Activated CD8-positive, alpha-beta memory T cell treated with anti-CD3 and anti-CD28 coated beads, Interleukin-2, amount 50 U/mL, for 48 hours (primary cell): ENCODE results near the gene ZNF521.
"Not testable (repeated sequence)": the region's sequence is repeated elsewhere in the genome, so short reads cannot be mapped to it uniquely, and the experiment has no call there.

Source experiments
- DNase-seq: peaks from one replicate; pipeline ENCODE4 v3.0.0-alpha.2; 2020

Gene ZNF521

GRCh38 chr18:25067275-25068025, 284.5 kb downstream of the ZNF521 start:
- no peak for DNase-seq

GRCh38 chr18:25066516-25066915, 285.4 kb downstream of the ZNF521 start:
- no peak for DNase-seq

- DNase-seq: no peak
These were observed 289.2 kb downstream of the ZNF521 start for GRCh38 chr18:25062720-25063119.

- no peak for DNase-seq
These were observed 290.6 kb downstream of the ZNF521 start for GRCh38 chr18:25061395-25061794.

DNA sequence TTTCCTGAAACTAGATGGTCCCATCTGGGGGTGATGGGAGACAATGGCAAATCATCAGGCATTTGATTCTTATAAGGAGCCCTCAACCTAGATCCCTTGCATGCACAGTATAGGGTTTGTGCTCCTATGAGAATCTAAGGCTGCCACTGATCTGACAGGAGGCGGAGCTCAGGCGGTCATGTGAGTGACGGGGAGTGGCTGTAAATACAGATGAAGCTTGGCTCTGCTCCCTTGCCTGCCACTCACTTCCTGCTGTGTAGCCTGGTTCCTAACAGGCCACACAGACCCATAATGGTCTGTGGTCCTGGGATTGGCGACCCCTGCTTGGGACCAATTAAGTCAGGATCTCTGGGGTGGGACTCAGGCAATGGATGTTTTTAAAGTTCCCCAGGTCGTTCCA, 293.4 kb downstream of the ZNF521 start:
- DNase-seq: no peak

DNA sequence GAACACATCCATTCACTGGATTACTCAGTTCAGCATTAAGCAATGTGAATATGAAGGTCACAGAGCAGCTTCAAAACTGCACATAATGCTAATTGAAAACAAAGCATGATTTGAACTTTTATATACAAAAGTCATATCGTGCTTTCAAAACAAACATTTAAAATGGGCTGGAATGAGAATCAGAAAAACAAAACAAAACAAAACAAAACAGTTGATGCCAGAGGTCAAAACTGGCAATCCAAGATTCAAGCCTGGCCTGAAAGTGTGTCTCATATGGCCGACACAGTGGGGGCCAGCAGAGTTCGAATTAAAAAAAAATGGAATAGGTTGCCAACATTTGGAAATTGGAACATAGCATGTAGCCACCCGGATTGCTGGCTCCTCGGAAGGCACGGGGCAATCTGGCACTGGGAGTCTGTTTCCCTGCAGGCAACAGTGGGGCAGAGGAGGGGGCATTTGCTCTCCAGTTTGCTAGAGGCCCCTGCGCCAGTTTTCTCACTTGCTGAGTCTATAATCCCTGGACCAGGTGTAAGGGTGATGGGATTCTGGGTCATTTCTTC, 294.4 kb downstream of the ZNF521 start:
- no peak for DNase-seq

DNA sequence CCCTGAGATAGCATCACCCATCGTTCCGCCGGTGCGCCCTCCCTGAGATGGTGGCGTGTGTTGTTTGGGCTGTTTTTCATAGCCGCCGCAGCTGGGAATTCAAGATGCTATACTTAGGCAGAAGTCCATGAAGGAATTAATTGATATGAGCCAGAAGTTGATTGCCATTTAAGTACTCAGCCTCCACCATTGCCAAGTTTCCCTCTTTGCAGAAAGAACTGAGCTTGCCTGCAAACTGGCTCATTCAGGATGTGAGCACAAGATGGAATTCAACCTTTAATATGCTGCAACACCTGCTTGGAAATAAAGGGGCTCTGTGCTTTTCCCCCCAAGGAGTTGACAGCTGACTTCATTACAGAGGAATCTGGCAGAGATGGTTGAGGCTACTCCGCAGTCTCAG, 295.5 kb downstream of the ZNF521 start:
- no peak for DNase-seq

GRCh38 chr18:25055076-25055475, 296.9 kb downstream of the ZNF521 start:
- DNase-seq: no peak

DNA sequence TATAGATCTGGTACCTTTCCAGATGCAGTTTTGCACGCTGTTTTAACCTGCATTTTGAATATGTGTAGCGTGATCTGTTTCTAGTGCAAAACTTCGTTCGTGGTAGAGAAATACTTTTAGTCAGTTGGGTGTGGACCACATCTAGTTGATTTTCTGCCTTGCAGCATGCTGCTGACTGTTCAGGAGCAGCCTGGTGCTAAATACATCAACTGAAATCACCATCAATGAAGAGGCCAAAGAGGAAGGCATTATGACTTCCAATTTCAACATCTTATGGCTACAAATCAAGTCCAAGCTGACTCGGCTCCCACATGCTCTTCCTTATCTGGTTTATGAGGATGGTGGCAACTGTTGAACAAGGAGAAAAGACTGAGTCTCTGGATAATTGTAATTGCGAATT, 298.5 kb downstream of the ZNF521 start:
- DNase-seq: no peak

DNA sequence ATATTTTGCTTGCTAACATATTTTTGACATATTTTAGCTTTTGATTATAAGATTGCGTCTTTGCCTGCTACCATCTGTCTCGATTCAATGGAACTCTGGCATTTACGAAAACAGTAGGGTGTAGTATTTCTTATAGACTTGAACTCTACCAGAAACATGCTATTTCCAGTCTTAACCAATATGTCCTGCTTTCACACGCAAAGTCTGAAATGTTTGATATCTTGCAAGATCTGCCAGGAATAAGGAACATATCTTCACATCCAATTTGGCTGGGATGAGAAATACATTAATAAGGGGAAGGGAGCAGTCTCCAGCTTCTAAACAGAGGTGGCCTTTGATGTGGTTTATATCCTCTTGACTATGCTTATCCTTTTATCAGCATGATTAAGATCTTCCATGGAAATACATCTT, 299.4 kb downstream of the ZNF521 start:
- no peak for DNase-seq

DNA sequence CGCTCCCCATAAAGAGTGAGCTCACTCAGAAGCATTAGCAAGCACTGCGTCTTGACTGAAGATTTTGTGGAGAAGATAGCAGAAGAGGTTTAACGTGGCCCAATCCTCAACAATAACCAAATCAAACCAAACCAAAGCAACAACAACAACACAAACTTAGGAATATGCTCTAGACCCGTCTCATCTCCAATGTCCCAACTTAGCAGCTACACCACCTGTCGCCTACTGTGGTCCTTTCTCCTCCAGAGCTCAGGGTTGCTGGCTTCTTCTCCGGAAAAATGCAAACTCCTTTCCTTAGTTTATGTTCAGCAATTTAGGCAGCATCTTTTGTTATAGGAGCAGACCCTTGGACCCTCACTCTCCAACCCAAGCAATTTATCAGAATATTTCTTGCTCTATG, 301.4 kb downstream of the ZNF521 start:
- no peak for DNase-seq

GRCh38 chr18:25047983-25048382, 304.0 kb downstream of the ZNF521 start:
- no peak for DNase-seq

DNA sequence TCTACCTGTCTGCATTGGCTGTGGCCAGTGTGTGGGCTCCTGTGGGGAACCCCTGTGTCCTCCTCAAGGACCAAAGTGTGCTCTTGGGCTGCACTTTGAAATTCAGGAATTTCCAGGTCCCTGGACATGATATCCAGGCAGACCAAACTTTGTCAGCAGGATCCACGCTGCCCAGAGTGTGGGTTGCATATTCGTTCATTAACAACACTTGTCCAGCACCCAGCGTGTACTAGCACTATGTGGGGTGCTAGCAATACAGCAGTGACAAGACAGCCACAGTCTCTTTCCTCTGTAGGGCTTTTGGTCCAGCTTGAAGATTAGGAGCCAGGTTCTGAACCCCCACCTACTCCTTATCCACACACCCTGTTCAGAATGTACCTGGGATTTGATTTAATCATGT, 304.5 kb downstream of the ZNF521 start:
- no peak for DNase-seq

GRCh38 chr18:25044694-25045093, 307.3 kb downstream of the ZNF521 start:
- DNase-seq: no peak

DNA sequence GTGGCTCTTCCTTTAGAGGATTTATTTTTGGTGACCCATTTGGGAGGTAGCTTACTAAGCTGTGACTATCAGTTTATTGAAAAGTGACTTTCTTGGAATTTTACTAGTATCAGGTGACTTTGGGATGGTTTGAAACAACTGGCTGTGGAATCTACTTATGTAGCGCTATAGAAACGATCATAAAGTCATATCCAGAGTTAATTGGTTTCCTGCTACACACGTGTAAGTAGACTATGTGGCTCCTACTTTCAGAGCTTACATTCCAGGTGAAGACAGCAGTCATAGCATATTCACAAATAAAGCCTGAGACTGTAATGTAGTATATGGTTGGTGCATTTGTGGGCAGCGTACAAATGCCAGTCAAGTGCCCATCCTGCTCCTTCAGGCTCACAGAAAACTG, 308.9 kb downstream of the ZNF521 start:
- no peak for DNase-seq

DNA sequence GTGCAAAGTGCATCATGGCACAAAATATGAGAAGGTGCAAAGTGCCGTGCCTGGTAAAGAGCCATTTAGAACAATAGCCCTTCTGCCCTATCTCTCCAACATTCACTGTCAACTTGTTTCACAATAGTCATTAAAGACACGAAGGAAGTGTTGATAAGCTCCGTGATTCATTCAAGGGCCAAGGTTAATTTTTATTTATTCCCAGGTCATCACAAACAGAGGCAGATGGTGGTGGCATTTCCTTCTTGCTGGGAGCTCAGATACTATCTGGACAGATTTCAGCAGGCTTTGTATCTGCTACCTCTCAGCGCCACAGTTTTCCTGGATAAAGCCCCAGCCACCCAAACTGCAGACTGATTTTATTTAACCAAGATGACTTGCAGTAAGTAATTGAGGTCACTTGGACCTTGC, 309.3 kb downstream of the ZNF521 start:
- no peak for DNase-seq

DNA sequence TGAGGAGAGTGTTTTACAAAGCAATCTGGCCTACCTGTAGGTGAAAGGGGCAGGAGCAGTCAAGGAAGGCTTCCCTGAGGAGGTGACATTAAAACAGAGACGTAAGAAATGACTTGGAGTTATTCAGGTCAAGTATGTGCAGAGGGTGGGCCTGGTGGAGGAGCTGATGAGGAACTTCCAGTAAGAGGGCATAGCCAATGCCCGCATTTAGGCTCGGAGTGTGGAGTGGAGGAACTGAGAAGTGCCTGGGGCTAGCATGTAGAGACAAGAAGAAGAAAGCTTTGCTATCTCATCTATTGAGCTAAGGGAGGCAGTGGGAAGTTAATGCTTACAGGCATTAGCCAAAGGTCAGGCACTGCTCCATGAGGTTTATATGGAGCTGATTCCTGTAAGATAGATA, 312.2 kb downstream of the ZNF521 start:
- no peak for DNase-seq

- DNase-seq: no peak
These were observed 313.7 kb downstream of the ZNF521 start for GRCh38 chr18:25038261-25038660.

- no peak for DNase-seq
These were observed 318.1 kb downstream of the ZNF521 start for GRCh38 chr18:25033747-25034471.

- DNase-seq: not testable (repeated sequence)
These were observed 318.8 kb downstream of the ZNF521 start for GRCh38 chr18:25033175-25033574.

DNA sequence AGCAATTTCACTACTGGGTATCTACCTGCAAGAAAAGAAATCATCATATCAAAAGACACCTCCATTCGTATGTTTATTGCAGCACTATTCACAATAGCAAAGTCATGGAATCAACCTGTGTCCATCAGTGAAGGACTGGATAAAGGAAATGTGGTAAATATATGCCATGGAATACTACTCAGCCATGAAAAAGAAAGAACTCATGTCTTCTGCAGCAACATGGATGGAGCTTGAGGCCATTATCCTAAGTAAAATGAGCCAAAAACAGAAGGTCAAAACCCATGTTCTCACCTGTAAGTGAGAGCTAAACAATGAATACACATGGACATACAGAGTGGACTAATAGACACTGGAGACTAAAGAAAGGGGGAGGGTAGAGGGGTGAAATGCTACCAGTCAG, 322.2 kb downstream of the ZNF521 start:
- no peak for DNase-seq

GRCh38 chr18:25019931-25020330, 332.0 kb downstream of the ZNF521 start:
- DNase-seq: no peak

GRCh38 chr18:25019086-25019860, 332.7 kb downstream of the ZNF521 start:
- DNase-seq: no peak
